ENCODE data around the gene KLHL6.
"Not testable (repeated sequence)": the region's sequence is repeated elsewhere in the genome, so short reads cannot be mapped to it uniquely, and the experiment has no call there.

The KLHL6 gene

DNA sequence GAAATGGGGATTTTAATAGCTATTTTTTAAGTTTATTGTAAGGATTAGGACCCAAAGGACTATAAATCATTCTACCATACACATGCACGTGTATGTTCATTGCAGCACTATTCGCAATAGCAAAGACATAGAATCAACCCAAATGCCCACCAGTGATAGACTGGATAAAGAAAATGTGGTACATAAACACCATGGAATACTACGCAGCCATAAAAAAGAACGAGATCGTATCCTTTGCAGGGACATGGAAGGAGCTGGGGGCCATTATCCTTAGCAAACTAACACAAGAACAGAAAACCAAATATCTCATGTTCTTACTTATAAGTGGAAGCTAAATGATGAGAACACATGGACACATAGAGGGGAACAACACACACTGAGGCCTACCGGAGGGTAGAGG is 26.7 kb downstream of the KLHL6 start:
- DNase-seq = not testable (repeated sequence)

DNA sequence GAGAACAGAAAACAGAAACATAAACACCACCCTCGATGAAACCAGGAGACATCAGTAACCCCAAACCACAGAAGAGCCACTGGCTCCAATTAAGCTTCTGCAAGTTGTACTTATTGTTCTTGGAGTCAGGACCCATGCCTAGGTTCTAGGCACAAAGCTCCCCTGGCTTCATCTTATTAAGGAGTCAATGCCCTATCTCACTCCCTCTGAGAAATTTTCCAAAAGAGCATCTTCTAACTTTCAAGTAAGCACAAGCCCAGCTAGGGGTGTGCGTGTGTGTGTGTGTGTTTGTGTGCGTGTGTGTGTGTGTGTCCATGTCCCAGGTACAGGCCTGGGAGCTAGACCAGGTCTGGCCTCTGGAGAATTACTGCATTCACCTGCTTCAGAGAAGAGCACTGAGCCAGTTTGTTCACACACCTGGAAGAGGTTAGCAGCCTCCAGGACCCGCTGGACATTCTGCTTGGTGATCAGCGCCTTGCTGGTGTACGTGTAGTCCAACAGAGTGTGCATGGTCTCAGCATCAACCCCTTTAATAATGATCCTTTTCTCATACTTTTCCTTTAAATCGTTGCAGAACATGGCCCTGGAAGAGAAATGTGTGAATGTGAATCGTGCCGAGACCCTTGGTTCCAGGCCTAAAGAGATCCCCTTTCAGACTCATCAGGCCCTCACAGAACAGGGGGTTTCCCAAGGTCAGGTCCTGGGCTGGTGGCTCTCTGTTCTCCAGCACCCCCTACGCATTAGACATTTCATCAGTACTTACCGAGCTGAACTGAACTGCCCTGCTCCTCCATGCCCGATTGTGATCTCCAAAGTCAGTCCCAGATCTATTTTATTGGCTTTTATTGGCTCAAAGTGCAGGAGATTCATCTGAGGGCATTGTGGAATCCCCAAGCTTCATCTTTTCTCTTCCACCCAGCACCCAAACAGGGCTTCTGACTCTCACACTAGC is 27.8 kb downstream of the KLHL6 start:
- no peak for DNase-seq

DNA sequence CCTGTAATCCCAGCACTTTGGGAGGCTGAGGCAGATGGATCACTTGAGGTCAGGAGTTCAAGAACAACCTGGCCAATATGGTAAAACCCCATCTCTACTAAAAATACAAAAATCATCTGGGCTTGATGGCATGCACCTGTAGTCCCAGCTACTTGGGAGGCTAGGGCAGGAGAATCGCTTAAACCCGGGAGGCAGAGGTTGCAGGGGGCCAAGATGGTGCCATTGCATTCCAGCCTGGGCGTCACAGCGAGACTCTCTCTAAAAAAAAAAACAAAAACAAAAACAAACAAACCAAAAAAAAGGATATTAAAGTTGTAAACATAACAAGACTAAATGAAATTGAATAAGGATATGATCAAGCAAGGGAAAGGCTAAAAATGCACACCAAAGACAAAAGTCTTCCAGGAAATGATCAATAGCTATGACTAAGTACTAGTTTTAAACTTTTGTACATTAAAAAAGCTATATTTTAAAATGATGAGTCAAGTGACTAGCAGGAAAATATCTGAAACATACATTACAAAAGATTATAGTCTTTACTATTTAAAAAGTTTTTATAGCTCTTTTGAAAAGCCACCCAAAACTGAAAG is 28.6 kb downstream of the KLHL6 start:
- DNase-seq = no peak

DNA sequence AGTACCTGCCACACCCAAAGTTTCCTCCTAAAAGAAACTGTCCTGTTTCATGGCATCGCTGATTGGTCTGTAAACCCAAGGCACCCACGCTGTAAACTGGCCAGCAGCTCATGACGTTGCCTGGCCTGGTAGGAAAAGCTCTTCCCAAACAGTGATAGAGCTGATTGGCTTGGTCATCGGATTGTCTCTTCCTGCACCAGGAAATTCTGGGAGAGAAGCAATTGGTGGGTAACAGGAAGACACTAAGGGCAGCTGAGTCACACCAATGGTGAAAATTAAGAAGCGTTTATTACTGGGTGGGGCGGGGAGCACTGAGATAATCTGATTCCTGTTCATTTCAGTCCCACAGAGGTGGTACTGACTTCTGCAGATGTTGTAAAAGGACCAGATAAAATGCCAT is 31.0 kb downstream of the KLHL6 start:
- no peak for DNase-seq

DNA sequence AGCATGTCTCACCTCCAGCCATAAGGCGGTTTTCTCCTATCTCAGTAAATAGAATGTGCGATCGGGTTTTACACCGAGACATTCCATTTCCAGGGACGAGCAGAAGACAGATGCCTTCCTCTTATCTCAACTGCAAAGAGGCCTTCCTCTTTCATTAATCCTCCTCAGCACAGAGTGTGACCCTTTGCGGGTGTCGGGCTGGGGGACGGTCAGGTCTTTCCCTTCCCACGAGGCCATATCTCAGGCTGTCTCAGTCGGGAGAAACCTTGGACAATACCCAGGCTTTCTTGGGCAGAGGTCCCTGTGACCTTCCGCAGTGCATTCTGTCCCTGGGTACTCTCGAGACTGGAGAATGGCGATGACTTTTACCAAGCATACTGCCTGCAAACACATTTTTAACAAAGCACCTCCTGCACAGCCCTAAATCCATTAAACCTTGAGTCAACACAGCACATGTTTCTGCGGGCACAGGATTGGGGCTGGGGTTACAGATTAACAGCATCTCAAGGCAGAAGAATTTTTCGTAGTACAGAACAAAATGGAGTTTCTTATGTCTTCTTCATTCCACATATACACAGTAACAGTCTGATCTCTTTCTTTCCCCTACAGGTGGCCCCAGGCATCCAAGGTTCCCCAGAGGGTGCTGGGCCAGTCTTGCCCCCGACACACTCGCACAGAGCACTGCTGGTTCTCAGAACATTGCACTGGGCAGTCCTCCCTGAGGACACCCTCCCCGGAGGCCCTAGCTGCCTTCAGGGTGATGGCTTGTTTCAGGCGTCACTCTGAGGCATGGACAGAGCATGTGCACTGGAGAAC is 34.6 kb downstream of the KLHL6 start:
- DNase-seq = not testable (repeated sequence)

DNA sequence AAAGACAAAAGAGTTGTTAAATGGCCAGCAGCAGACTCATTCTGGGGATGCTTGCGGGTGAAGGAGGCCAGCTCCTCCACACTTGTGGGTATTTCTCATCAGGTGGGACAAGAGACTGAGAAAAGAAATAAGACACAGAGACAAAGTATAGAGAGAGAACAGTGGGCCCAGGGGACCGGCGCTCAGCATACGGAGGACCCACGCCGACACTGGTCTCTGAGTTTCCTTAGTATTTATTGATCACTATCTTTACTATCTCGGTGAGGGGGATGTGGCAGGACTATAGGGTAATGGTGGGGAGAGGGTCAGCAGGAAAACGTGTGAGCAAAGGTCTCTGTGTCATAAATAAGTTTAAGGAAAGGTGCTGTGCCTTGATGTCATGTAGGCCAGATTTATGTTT is 35.2 kb downstream of the KLHL6 start:
- DNase-seq = not testable (repeated sequence)

DNA sequence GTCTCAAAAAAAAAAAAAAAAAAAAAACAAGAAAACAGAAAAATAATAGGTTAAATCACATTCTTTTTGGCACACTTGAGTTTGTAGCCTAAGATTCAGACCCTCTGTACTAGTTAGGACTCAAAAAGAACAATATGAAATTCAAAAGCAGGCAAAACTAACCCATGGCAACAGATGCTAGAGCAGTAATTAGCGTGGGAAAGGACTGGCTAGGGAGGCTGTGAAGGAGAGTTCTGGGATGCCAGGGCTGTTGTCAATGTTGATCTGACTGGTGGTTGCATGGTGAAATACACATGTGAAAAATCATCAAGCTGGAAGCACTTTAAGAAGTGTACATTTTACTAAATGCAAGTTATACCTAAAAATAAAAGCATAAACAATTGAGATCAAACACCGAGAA is 35.6 kb downstream of the KLHL6 start:
- no peak for DNase-seq

DNA sequence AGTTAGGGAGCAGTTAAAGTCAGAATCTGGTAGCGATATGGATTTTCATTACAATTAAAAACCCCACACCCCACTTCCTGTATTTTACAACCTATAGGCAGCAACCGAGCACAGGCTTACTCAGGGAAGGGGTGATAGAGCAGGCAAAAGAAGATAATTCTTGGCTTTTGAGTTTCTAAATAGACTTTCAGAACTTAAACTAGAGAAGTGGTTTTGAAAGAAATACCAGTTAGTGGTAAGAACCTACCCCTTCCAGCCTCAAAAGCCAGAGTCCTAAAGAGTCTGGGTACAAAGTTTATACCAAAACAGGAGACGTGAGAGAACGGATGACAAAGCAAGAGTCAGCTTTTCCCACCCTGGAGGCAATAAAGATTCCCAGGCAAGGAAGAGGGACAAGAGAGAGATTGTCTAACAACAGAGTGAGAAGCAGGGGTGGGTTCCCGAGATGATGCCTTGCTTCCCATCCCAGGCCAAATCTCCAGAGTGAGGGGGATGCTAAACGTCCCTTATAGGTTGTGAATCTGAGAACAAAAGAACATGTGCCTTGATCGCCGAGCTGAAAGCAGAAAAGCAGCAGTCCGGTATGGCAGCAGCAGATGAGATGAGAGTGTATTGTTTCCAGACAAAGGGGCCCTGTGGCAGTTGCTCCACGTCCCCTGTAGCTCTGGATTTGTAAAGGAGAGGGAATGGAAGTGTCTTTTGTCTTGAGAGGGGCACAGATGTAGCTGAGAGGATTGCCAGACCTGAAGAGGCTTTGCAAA is 36.8 kb downstream of the KLHL6 start:
- DNase-seq = no peak

DNA sequence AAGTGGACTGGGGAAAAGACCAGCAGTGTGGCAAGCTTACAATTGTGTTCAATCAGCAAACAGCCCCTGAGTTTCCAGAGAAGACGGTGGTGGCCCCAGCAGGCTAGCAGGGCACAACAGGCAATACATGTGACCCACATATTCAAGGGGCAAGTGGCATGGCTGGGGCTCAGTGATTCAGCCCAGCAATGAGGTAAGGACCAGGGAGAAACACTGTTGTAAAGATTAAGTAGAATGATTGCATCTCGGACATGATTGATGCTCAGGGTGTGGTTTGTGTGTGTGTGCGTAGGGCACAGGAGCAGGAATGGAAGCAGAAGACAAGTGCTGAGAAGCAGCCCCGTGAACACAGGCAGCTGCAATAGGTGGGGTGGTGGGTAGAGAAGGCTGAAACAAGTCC is 37.9 kb downstream of the KLHL6 start:
- no peak for DNase-seq

DNA sequence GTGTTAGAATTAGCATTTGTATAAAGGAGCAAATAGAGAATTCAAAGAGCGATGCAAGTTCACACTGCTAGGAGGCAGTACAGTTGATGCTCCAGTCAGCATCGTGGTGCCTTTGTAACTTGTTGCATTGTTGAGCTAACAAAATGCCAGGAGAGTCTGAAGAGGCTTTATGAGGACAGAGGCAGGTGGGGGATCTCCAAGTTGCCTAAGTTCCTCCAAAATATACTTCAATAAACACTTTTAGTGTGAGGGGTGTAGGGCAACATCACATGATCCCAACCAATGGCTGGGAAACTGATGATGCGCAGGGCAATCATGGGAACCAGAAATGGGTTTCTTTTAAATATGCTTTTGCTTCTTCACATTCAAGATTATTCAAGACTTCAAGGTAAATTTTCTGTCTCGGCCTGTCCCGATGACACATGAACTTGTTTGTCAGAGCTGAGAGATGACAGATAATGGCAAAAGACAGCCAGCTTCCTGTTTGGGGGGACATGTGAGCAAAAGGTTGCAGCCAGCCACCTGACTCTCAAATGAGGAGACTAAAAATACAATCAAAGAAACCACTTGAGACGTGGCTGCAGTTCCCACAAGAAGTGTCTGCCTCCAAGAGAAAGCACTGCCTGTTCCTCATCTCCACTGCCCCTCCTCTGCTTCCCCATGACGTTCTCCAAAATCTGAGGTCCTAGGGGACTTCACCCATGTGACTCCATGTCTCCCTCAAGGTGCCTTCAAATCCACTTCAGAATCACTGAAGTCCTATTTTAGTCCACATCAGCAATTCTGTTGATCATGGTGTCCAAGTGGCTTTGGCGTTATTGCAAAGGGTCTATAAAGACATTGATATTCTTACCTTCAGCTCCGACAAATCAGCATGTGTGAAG is 39.3 kb downstream of the KLHL6 start:
- no peak for DNase-seq

DNA sequence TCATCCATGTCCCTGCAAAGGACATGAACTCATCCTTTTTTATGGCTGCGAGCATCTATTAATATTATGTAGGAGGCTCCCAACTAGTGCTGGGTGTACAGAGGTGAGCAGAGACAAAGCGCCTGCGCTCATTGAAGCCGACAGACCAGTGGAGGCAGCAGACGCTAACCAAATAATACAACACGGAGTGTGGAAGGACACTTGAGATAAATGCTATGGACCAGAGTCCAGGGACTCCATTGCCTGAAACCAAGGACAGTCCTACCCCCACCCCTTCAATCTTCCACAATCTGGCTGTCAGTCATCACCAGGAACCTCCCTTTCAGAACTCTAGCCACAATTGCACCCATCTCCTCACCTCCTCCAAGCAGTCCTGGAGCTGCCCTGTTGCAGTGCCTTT is 41.5 kb downstream of the KLHL6 start:
- DNase-seq = no peak

DNA sequence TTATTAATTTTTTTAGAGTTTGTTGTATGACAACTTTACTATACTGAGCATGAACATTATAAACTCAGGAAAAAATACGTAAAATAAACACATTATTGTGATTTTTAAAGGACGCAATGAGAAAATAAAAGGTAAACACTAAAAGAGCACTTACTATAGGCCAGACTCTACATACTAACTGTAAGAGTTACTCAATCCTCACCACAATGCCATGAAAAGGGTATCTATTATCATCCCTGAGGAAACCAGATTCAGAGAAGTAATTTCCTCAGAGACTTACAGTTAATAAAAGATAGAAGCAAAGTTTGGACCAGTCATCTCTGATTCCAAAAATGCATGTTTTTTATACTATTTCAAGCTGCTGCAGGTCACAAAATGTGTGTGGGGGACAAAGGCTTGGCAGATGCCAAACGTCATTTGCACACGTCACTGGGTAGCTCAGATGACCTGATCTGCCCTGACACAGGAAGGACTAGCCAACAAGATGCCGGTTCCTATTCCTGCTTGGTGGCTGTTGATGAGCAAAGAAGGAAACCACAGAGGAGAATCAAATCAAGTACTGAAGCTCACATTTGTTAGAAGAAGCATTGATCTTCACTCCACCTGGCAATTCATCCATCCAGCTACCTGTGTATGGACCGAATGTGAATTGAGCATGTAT is 42.3 kb downstream of the KLHL6 start:
- DNase-seq = no peak

DNA sequence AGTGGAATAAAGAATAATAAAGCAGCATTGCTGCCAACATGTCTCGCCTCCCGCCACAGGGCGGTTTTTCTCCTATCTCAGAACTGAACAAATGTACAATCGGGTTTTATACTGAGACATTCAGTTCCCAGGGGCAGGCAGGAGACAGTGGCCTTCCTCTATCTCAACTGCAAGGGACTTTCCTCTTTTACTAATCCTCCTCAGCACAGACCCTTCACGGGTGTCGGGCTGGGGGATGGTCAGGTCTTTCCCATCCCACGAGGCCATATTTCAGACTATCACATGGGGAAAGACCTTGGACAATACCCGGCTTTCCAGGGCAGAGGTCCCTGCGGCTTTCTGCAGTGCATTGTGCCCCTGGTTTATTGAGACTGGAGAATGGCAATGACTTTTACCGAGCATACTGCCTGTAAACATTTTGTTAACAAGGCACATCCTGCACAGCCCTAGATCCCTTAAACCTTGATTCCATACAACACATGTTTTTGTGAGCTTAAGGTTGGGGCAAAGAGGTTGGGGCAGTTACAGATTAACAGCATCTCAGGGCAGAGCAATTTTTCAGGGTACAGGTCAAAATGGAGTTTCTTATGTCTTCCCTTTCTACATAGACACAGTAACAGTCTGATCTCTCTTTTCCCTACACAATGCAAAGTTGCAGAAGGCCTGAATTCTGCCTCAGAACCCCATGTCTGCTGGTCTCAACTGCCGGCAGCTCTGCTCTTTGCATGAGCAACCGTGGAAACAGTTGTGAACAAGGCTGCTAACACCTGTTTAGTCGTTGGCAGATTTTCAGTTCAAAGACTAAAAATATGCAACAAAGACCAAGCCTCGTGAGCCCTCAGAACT is 44.0 kb downstream of the KLHL6 start:
- DNase-seq = not testable (repeated sequence)

DNA sequence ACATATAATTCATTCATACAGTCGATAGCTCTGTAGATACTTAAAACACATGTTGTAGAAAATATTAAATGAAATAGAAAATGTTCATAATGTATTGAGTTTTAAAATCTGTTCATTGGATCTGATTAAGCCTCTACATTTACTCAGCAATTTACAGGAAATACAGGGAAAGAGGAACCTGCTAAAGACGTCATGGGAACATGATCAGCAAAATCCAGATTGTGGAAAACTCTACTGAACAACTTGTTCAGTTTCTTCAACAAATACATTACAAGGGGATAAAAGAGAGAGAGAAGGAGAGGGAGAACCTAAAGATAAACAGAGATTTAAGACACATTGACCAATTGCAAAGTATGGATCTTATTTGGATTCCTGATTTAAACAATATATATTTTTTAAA is 46.7 kb downstream of the KLHL6 start:
- no peak for DNase-seq

DNA sequence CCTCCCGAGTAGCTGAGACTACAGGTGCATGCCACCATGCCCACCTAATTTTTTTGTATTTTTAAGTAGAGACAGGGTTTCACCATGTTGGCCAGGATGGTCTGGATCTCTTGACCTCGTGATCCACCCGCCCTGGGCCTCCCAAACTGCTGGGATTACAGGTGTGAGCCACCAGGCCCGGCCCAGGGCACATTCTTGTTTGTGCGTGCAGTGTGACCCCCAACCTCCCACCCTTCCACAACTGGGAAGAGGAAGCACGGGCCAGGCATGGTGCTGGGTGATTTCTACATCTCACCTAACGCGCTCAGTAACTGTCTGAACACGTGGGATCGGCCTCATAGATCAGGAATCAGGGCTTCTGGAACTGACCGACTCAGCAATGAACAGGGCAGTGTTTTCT is 48.0 kb downstream of the KLHL6 start:
- no peak for DNase-seq

DNA sequence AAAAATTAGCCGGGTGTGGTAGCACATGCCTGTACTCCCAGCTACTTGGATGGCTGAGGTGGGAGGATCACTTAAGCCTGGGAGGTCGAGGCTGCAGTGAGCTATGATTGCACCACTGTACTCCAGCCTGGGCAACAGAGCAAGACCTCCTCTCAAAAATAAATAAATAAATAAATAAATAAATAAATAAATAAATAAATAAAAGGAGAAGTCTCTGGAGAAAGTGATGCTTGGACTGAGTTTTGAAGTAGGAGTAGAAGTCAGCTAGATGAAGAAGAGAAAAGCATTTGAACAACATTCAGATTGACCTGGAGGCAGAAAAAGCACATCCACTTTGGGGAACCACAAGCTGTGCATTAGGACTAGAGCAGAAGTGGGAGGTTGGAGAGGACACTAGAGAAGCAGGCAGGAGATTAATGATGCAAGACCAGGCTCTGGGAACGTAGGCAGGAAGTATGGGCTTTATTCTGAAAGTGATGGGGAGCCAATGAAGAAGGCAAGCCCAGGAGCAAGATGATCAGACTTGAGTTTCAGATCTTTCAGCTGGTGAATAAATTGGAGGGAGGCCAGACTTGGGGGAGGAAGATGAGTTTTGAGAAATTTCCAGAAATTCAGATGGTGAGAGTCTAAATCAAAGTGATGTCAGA is 48.7 kb downstream of the KLHL6 start:
- DNase-seq = no peak

DNA sequence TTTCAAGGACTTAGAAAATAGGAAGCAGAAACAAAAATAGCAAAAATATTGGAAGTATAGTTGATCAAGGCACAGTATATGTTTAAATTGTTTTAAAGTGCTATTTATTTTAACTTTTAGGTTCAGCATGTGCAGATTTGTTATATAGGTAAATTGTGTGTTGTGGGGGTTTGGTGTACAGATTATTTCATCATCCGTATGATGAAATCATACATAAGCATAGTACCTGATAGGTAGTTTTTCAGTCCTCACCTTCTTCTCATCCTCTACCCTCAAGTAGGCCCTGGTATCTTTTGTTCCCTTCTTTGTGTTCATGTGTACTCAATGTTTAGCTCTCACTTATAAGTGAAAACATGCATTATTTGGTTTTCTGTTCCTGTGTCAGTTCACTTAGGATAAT is 50.9 kb downstream of the KLHL6 start:
- DNase-seq = no peak

DNA sequence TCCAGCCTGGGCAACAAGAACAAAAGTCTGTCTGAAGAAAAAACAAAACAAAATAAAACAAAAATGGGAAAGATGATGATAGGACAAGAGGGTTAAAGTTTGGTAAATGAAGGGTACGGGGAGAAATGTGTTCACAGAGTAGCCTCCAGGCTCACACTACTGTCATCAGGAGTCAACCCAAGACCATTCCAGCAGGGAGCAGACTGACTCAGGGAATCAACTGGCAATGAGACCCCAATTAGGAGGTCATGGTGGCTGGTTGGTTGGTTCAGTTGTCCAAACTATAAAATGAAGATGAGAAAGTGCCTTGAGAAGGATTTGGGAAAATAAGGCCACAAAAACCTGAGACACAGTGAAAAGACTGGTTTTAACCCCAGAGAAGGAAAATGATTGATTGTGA is 51.8 kb downstream of the KLHL6 start:
- no peak for DNase-seq

All from NCI-H1436 treated with DMSO at 0.1 percent for 48 hours (cell line).